HG02798 (cell line): Measurements from ENCODE around the gene KIAA0513.

ENCODE experiments used
- ATAC-seq: cut with Tn5 transposase; IDR thresholded peaks from one replicate; pipeline ENCODE4 v1.9.1; 2021; ENCODE audit warnings: mild to moderate bottlenecking; ENCODE audit not compliant: unreplicated experiment, poor library complexity

KIAA0513 gene

GRCh38 chr16:85084841-85085510 is 57.4 kb downstream of the KIAA0513 start:
- ATAC-seq = no peak

DNA sequence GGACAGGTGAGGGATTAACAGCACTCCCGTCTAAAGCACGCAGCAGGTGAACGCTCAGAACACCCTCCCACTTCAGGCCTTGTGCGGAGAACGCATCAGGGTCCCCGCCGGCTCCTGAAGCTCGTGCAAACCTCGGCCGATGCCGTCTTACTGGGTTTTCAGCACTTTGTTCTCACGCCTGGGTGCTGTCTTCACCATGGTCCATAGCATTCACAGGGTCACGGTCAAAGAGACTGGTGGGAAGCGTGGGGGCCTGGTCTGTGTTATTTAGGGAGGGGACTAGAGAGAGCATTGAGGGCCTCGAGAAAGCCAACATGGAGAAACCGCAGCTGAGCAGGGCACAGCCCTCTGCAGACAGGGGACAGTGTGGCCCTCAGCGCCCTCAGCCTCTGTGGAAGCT is 58.1 kb downstream of the KIAA0513 start:
- no peak for ATAC-seq

GRCh38 chr16:85086347-85087291 is 59.0 kb downstream of the KIAA0513 start:
- ATAC-seq = no peak

DNA sequence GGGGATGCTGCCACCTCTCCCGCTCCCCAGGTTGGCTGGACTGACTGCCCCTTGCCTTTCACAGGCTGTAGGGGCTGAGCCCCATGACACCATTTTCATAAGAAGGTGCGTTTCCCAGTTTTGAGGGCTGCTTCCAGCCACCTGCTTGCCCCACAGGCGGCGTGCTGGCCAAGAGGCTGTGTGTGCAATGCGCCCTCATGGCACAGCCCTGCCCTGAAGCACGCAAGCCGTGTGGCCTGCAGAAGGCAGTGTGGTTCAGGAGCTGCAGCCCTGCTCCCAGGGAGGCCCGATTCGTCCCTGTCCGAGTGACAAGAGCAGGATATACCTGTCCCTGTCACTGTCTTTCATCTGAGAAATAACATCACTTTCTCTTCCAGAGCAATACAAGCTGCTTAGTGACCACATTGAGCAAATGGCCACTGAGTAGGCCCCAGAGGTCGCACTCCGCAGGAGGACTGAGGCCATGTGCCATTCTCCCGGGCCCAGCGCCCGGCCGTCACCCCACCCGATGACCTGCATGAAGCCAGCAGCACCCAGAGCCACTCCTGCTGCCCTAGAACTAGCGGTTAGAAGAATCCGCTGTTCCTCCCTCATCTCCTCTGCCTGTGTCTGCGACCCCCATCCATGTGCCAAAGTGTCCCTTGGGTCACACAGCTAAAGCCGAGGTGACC is 60.4 kb downstream of the KIAA0513 start:
- ATAC-seq = no peak

DNA sequence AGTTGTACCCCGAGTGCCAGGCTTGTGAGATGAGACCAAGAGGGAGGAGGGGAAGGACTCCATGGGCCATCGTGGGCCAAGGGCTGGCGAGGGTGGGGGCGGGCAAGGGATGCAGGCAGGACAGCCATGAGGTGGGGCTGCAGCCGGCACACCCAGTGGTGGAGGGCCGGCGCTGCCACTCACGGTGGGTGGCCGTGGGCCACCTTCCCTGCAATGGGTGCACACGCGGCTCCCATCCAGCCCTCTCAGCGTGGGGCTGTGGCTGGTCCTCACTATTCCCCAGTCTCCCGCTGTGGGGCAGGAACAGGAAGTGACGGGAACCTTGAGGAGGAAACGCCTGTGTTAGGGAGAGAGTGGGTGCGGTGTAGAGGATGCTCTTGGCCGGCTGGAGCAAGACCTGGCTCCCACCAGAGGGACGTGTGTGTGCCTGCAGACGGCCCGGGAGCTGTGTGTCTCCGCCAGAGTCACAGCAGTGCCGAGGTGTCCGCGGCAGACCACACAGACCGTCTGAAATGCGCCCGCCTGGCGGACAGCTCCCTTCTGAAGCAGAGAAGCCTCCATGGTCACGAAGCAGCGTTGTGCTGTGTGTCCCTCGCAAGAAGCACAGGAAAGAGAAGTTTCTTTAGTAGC is 61.1 kb downstream of the KIAA0513 start:
- ATAC-seq = no peak

DNA sequence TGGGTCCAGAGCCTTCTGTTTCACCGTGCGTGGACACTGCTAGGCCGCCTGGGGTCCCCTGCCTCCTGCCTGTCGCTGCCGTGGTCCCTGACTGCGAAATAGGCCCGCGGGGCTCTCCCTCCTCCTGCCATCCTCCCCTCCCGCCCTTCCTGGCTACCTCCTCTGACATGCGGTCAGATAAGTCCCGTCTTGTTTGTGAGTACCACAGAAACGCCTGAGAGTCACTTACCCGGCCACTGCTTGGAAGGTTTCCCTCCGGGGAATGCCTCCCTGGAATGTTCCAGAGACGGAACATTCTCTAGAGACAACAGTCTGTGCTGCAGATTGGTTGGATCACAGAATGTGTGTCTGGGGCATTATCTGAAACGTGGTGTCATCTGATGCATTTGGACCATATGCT is 61.9 kb downstream of the KIAA0513 start:
- ATAC-seq = no peak

- ATAC-seq = no peak
Observed at GRCh38 chr16:85090181-85090580, 62.6 kb downstream of the KIAA0513 start.

DNA sequence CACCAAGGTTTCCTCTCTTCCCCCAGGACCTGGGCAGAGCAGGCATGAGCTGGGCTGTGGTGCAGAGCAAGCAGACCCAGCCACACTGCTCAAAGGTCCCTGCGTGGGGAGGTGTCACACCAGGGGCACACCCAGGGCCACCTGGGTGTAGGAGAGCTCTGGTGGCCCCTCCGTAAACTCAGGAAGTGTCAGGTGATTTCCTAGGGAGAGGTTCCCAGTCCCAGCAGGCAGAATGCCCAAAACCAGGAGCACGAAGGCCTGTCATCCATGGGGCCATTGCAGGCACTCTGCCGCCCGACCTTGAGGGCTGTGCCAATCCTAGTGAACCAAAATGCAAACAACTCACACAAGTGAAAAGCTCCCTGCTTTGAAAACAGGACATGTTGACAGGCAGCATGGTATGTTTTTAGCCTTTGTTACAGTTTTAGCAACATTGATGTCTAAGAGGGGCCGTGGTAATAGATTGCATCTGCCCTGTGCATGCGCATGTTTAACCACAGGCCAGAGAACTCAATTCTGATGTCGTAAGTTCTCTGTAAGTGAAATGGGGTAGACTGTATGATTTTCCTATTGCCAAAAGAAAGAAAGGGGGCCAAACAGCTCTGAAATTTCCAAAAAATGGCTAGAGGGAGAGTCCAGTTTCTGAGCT is 63.4 kb downstream of the KIAA0513 start:
- ATAC-seq = no peak

- ATAC-seq = no peak
Observed at GRCh38 chr16:85091522-85091910, 63.9 kb downstream of the KIAA0513 start.

GRCh38 chr16:85092309-85092708 is 64.7 kb downstream of the KIAA0513 start:
- ATAC-seq = no peak

DNA sequence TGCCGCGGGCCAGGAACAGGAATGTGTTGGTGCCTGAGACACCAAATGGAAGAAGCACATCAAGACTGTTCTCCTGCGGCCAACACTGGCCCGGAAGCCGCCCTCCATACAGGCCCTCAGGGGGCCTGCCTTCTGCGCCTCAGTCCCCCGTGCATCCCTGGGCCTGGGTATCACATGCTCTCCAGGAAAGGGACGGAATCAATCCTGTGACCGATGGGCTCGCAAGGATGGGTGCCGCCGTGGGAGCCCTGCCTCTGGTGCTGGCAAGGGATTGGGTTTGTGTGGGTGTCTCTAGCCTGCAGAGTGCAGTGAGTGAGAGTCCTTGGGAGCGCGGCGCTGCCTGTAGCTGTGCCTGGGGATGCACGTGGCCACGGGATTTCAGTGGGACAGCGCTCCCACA is 65.3 kb downstream of the KIAA0513 start:
- no peak for ATAC-seq

DNA sequence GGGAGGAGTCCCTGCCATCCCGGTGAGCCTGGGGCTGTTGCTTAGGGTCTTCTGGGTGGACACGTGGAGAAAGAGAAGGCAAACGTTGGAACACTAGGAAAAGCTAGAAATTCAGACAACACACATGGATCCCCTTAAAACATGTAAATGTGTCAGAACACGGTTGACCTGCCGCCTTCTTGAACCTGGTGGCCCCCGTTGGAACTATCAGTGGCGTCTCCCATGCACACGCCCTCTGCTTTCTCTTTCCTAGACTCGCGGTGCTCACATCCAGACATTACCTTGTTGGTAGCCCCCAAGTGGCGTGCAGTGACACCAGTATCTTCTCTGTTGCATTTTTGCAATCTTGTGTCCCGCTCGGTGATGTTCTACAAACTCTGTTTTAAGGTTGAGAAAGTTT is 66.1 kb downstream of the KIAA0513 start:
- ATAC-seq = no peak

- no peak for ATAC-seq
Observed at GRCh38 chr16:85094176-85094805, 66.7 kb downstream of the KIAA0513 start.

DNA sequence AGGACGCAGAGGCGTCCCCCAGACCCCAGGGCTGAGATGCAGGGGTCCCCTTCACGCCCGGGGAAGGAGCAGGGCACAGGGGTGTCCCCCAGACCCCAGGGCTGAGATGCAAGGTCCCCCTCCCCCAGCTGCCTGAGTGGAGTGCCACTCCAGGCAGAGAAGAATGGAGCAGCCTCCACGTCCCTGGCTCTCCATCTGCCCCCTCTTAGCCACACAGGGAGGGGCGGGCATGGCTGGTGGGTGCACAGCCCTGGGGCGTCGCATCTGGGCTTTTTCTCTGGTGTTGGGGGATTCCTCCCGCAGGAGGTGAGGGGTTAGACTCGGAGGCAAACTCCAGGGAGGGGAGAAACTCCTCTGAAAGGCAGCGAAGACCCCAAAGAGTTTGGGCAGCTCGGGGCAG is 67.2 kb downstream of the KIAA0513 start:
- ATAC-seq = no peak

DNA sequence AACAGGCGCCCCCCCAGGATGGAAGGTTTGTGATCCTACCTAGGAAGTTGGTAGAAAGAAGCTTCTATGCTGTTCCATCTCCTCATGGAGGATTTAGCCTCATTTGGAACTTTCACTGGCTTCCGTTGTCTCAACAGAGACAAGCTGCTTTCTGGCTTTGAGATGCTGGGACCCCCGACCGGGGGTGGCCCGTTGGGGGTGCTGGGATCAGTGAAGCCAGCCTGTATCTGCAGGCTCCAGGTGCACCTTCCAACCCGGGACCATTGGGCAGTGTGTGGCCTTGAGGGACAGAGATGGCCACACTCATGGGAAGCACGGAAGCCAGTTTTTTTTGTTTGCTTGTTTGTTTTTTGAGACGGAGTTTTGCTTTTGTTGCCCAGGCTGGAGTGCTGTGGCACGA is 69.3 kb downstream of the KIAA0513 start:
- ATAC-seq = no peak

GRCh38 chr16:85098565-85098964 is 71.0 kb downstream of the KIAA0513 start:
- ATAC-seq = no peak

DNA sequence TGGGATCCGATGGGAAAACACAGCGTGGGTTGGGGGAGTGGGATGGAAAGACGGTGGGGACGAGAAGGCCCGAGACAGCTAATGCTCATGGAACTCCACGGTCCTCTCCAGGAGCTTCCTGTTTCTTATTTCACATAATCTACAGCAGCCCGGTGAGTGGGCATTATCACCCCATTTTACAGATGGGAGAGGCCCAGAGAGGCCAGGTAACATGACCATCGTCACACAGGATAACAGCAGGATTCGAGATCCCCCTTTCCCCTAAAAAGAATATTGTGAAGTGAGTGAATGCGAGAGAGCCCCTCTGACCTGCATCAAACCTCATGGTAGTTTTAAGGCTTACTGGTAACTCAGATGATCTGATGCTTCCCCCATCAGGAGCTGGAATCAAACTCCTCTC is 72.7 kb downstream of the KIAA0513 start:
- no peak for ATAC-seq

GRCh38 chr16:85101956-85102630 is 74.5 kb downstream of the KIAA0513 start:
- no peak for ATAC-seq
